Measurements from ENCODE around the gene LAMTOR4.

LAMTOR4 gene

GRCh38 chr7:100198266-100198665, 49.5 kb downstream of the LAMTOR4 start:
- CTCF ChIA-PET, result interaction anchor here (1.1 to 11.1 kb wide), 3 partner anchors 9 to 64 kb away, joined by 3 to 130 read pairs (median 32); no protein-coding TSS in a partner anchor
- POLR2A ChIA-PET, result no interaction called here
- no peak for TF ChIP-seq CTCF (IDR thresholded peaks at IDR 0.05; ENCODE audit: control extremely low read depth, extremely low read depth, low read depth, missing control alignments)
- no peak for DNase-seq (ENCODE audit: extremely low spot score)

DNA sequence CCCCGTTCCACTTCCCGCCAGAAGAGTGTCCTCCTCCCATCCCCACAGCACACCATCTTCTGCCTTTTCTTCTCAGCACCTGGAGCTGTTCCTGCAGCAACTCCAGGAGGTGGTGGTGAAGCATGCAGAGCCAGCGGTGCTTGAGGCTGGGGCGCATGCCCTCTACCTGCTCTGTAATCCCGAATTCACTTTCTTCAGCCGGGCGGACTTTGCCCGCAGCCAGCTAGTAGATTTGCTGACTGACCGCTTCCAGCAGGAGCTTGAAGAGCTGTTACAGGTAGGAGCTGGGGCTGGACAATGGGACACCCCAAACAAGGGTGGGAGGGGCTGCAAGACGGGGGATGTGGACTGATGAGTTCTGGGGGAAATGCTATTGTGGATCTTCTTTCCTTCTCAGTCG, 52.0 kb downstream of the LAMTOR4 start:
- CTCF ChIA-PET, result interaction anchor here (1.3 to 11.1 kb wide), 4 partner anchors 11 to 490 kb away, joined by 3 to 130 read pairs (median 21); no protein-coding TSS in a partner anchor
- POLR2A ChIA-PET, result no interaction called here
- no peak for DNase-seq (ENCODE audit: extremely low spot score)
- no peak for TF ChIP-seq CTCF (IDR thresholded peaks at IDR 0.05; ENCODE audit: control extremely low read depth, extremely low read depth, low read depth, missing control alignments)

All from GM10248 (cell line).